GM23248 (cell line): Measurements from ENCODE around the gene GMCL2.

Source experiments
- EZH2 ChIP-seq: fragments of 200-600 bp; sonication (generic); IDR thresholded peaks from 2 replicates; pipeline ENCODE4 v1.6.1; 2018; ENCODE audit warnings: antibody characterized with exemption, mild to moderate bottlenecking; ENCODE audit not compliant: insufficient read depth, poor library complexity, severe bottlenecking
- EZH2phosphoT487 ChIP-seq: fragments of 200-600 bp; sonication (generic); IDR thresholded peaks from 2 replicates; pipeline ENCODE4 v1.6.1; 2018; ENCODE audit warnings: antibody characterized with exemption, moderate library complexity, mild to moderate bottlenecking, low read depth; ENCODE audit not compliant: insufficient read depth

- no peak for TF ChIP-seq EZH2
- no peak for TF ChIP-seq EZH2phosphoT487
These were observed 4.9 kb downstream of the GMCL2 start for GRCh38 chr5:178182158-178182876.
